Liver (tissue), 9 donors: ENCODE measurements around the gene RANBP3. TPM values are rescaled to one million over a fixed set of nuclear protein-coding genes. Genes with fewer than 3 reads are reported as not detected.

Experiments
- DNase-seq: peaks from one replicate; pipeline ENCODE4 v3.0.0-alpha.2; 2017; ENCODE audit warnings: low spot score
- H3K27ac ChIP-seq, 2 donors: one replicate each; pipeline ENCODE4 v1.7.0; 2013; ENCODE audit warnings: inconsistent platforms in 2 of 2, low read length in 2 of 2, control low read depth in 1 of 2, low read depth in 1 of 2, mild to moderate bottlenecking in 1 of 2
- H3K27me3 ChIP-seq, 4 donors: one replicate each; pipeline versions ENCODE4 v1.6.1 to v1.7.0; 2013; ENCODE audit warnings: low read length in 3 of 4, inconsistent platforms in 1 of 4, mild to moderate bottlenecking in 1 of 4, moderate library complexity in 1 of 4; ENCODE audit not compliant: control insufficient read depth in 4 of 4, insufficient read depth in 4 of 4
- H3K36me3 ChIP-seq, 4 donors: one replicate each; pipeline versions ENCODE4 v1.6.1 to v1.7.0; 2013; ENCODE audit warnings: low read length in 3 of 4, mild to moderate bottlenecking in 3 of 4, low read depth in 1 of 4, moderate library complexity in 1 of 4; ENCODE audit not compliant: control insufficient read depth in 4 of 4, insufficient read depth in 3 of 4
- H3K4me1 ChIP-seq, 4 donors: one replicate each; pipeline versions ENCODE4 v1.6.1 to v1.7.0; 2013; ENCODE audit warnings: low read length in 3 of 4, mild to moderate bottlenecking in 3 of 4, moderate library complexity in 1 of 4; ENCODE audit not compliant: control insufficient read depth in 4 of 4, insufficient read depth in 4 of 4
- H3K4me3 ChIP-seq, 3 donors: one replicate each; pipeline versions ENCODE4 v1.6.1 to v1.7.0; 2013; ENCODE audit warnings: low read length in 3 of 3, control low read depth in 1 of 3, low read depth in 1 of 3, mild to moderate bottlenecking in 1 of 3
- H3K9ac ChIP-seq, 2 donors: one replicate each; pipeline ENCODE4 v1.7.0; 2013; ENCODE audit warnings: low read length in 2 of 2, mild to moderate bottlenecking in 2 of 2, moderate library complexity in 2 of 2, control low read depth in 1 of 2, low read depth in 1 of 2
- H3K9me3 ChIP-seq, 4 donors: one replicate each; pipeline versions ENCODE4 v1.6.1 to v1.7.0; 2013; ENCODE audit warnings: low read length in 3 of 4; ENCODE audit not compliant: control insufficient read depth in 4 of 4
- EGR1 ChIP-seq, 2 donors: IDR thresholded peaks; 2 replicates each; pipeline ENCODE4 v1.6.1; 2016 to 2018; ENCODE audit warnings: antibody characterized with exemption in 2 of 2, low read depth in 2 of 2
- FOXA1 ChIP-seq: IDR thresholded peaks from 2 replicates; pipeline ENCODE4 v1.6.1; 2016; ENCODE audit warnings: antibody characterized with exemption
- FOXA2 ChIP-seq: IDR thresholded peaks from 2 replicates; pipeline ENCODE4 v1.6.1; 2016; ENCODE audit warnings: antibody characterized with exemption
- HNF4A ChIP-seq, 2 donors: conservative IDR thresholded peaks; 2 replicates each; pipeline ENCODE4 v1.6.1; 2016; ENCODE audit warnings: antibody characterized with exemption in 2 of 2, mild to moderate bottlenecking in 2 of 2
- HNF4G ChIP-seq: IDR thresholded peaks from 2 replicates; pipeline ENCODE4 v1.6.1; 2016; ENCODE audit warnings: antibody characterized with exemption
- JUND ChIP-seq, 2 donors: IDR thresholded peaks; 2 replicates each; pipeline ENCODE4 v1.6.1; 2016; ENCODE audit warnings: antibody characterized with exemption in 2 of 2
- NR2F2 ChIP-seq: IDR thresholded peaks from 2 replicates; pipeline ENCODE4 v1.6.1; 2016; ENCODE audit warnings: antibody characterized with exemption
- RAD21 ChIP-seq, 2 donors: IDR thresholded peaks; 2 replicates each; pipeline ENCODE4 v1.6.1; 2016; ENCODE audit warnings: antibody characterized with exemption in 2 of 2, mild to moderate bottlenecking in 2 of 2
- RXRA ChIP-seq, 2 donors: IDR thresholded peaks; 2 replicates each; pipeline ENCODE4 v1.6.1; 2017 to 2018; ENCODE audit warnings: antibody characterized with exemption in 2 of 2, mild to moderate bottlenecking in 1 of 2
- SP1 ChIP-seq: IDR thresholded peaks from 2 replicates; pipeline ENCODE4 v1.6.1; 2018; ENCODE audit warnings: antibody characterized with exemption, mild to moderate bottlenecking
- TAF1 ChIP-seq: conservative IDR thresholded peaks from 2 replicates; pipeline ENCODE4 v1.6.1; 2016; ENCODE audit warnings: antibody characterized with exemption, mild to moderate bottlenecking
- YY1 ChIP-seq: IDR thresholded peaks from 2 replicates; pipeline ENCODE4 v1.6.1; 2016; ENCODE audit warnings: antibody characterized with exemption, mild to moderate bottlenecking
- WGBS: extraction: QIAGEN DNeasy Blood & Tissue Kit; methylation state at CpG from one replicate; pipeline ENCODE4 v1.1.7; 2013; 5-methylcytosine and 5-hydroxymethylcytosine counted together
- polyA plus RNA-seq, 2 donors: library from polyadenylated mRNA; stranded (reverse) in 1 of 2; unstranded in 1 of 2; fragments of 200-250 nt in 1 of 2; fragments of >200 nt in 1 of 2; fragmentation: Nextera tagmentation in 1 of 2; extraction: Ambion mirVana in 1 of 2; gene quantifications; one replicate each; pipeline versions ENCODE4 v1.2.1 to v1.2.3, GENCODE V29; 2013 to 2015
- total RNA-seq, 2 donors: library from RNA; depleted of rRNA; stranded (reverse); fragments of >200 nt; gene quantifications; one replicate each; pipeline ENCODE4 v1.2.3, GENCODE V29; 2014
- TF ChIP-seq, protein P1 (sequence below): IDR thresholded peaks from 2 replicates; pipeline ENCODE4 v1.6.1; 2016; ENCODE audit warnings: antibody characterized with exemption
- TF ChIP-seq, protein P2 (sequence below): IDR thresholded peaks from 2 replicates; pipeline ENCODE4 v1.6.1; 2016; ENCODE audit warnings: antibody characterized with exemption, mild to moderate bottlenecking
- TF ChIP-seq, protein P3 (sequence below): IDR thresholded peaks from 2 replicates; pipeline ENCODE4 v1.6.1; 2016; ENCODE audit warnings: antibody characterized with exemption
- TF ChIP-seq, protein P4 (sequence below): fragments of 150-350 bp; IDR thresholded peaks from 2 replicates; pipeline ENCODE4 v1.5.1; 2017; ENCODE audit warnings: improper control_type of control experiment, low read depth, low read length; ENCODE audit not compliant: missing input control
- TF ChIP-seq, protein P5 (sequence below): IDR thresholded peaks from 2 replicates; pipeline ENCODE4 v1.6.1; 2016; ENCODE audit warnings: antibody characterized with exemption
- donor health status: healthy.
- donor health status: healthy.
- donor health status: healthy.
- donor health status: healthy.
- donor health status: healthy.

Gene RANBP3
- total and polyA plus RNA-seq, 4 donors: 10.0 to 23.3 (median 20.7) TPM

DNA sequence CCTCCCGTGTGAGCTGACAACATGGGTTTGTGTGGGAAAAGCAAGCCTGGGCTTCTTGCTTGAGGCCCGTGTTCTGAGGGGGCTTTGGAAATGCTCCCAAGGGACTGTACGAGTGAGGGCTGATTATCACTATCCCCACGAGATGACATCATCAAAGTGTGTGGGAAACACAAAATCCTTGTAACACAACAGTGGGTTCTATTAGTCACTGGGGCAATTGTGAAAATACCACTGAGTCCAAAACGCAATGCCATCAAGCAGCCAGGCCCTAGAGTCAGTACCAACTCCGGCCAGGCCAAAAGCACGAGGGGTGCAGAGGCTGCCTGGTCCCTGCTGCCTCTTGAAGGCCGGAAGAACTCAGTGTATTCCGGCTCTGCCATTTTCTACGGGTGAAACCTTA is 34.3 kb downstream of the RANBP3 start:
- H3K9me3 ChIP-seq: no peaks in the 10 kb centered on the region
- no peak overlapping the region for H3K4me3 ChIP-seq
- TF ChIP-seq EGR1 (IDR thresholded peaks at IDR 0.05; ENCODE audit: low read depth in 2 of 2) (no peak), SP1 (no peak), FOXA1 (no peak), HNF4A (conservative IDR thresholded peaks at IDR 0.05) (no peak), FOXA2 (no peak), HNF4G (no peak), RAD21 (IDR thresholded peaks at IDR 0.05) (no peak), TAF1 (no peak), JUND (IDR thresholded peaks at IDR 0.05) (no peak), NR2F2 (no peak), RXRA (IDR thresholded peaks at IDR 0.05) (no peak), YY1 (no peak)
- TF ChIP-seq, protein P1, sequence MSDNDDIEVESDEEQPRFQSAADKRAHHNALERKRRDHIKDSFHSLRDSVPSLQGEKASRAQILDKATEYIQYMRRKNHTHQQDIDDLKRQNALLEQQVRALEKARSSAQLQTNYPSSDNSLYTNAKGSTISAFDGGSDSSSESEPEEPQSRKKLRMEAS: no peak
- TF ChIP-seq, protein P2, sequence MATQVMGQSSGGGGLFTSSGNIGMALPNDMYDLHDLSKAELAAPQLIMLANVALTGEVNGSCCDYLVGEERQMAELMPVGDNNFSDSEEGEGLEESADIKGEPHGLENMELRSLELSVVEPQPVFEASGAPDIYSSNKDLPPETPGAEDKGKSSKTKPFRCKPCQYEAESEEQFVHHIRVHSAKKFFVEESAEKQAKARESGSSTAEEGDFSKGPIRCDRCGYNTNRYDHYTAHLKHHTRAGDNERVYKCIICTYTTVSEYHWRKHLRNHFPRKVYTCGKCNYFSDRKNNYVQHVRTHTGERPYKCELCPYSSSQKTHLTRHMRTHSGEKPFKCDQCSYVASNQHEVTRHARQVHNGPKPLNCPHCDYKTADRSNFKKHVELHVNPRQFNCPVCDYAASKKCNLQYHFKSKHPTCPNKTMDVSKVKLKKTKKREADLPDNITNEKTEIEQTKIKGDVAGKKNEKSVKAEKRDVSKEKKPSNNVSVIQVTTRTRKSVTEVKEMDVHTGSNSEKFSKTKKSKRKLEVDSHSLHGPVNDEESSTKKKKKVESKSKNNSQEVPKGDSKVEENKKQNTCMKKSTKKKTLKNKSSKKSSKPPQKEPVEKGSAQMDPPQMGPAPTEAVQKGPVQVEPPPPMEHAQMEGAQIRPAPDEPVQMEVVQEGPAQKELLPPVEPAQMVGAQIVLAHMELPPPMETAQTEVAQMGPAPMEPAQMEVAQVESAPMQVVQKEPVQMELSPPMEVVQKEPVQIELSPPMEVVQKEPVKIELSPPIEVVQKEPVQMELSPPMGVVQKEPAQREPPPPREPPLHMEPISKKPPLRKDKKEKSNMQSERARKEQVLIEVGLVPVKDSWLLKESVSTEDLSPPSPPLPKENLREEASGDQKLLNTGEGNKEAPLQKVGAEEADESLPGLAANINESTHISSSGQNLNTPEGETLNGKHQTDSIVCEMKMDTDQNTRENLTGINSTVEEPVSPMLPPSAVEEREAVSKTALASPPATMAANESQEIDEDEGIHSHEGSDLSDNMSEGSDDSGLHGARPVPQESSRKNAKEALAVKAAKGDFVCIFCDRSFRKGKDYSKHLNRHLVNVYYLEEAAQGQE: no peak
- TF ChIP-seq, protein P3, sequence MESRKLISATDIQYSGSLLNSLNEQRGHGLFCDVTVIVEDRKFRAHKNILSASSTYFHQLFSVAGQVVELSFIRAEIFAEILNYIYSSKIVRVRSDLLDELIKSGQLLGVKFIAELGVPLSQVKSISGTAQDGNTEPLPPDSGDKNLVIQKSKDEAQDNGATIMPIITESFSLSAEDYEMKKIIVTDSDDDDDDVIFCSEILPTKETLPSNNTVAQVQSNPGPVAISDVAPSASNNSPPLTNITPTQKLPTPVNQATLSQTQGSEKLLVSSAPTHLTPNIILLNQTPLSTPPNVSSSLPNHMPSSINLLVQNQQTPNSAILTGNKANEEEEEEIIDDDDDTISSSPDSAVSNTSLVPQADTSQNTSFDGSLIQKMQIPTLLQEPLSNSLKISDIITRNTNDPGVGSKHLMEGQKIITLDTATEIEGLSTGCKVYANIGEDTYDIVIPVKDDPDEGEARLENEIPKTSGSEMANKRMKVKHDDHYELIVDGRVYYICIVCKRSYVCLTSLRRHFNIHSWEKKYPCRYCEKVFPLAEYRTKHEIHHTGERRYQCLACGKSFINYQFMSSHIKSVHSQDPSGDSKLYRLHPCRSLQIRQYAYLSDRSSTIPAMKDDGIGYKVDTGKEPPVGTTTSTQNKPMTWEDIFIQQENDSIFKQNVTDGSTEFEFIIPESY: no peak
- TF ChIP-seq, protein P4, sequence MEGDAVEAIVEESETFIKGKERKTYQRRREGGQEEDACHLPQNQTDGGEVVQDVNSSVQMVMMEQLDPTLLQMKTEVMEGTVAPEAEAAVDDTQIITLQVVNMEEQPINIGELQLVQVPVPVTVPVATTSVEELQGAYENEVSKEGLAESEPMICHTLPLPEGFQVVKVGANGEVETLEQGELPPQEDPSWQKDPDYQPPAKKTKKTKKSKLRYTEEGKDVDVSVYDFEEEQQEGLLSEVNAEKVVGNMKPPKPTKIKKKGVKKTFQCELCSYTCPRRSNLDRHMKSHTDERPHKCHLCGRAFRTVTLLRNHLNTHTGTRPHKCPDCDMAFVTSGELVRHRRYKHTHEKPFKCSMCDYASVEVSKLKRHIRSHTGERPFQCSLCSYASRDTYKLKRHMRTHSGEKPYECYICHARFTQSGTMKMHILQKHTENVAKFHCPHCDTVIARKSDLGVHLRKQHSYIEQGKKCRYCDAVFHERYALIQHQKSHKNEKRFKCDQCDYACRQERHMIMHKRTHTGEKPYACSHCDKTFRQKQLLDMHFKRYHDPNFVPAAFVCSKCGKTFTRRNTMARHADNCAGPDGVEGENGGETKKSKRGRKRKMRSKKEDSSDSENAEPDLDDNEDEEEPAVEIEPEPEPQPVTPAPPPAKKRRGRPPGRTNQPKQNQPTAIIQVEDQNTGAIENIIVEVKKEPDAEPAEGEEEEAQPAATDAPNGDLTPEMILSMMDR: no peak
- TF ChIP-seq, protein P5, sequence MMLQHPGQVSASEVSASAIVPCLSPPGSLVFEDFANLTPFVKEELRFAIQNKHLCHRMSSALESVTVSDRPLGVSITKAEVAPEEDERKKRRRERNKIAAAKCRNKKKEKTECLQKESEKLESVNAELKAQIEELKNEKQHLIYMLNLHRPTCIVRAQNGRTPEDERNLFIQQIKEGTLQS: no peak
- peaks cover 1 to 19% (median 12%) of the 10 kb centered on the region in 4 donors for H3K4me1 ChIP-seq
- no peak overlapping the region for H3K27ac ChIP-seq
- peaks cover 3 to 18% (median 6%) of the 10 kb centered on the region in 4 donors for H3K36me3 ChIP-seq
- WGBS: 83% methylated on average over 10 of the region's 10 CpGs
- DNase-seq: no peak
- H3K27me3 ChIP-seq: no peaks in the 10 kb centered on the region
- H3K9ac ChIP-seq: no peak overlapping the region

DNA sequence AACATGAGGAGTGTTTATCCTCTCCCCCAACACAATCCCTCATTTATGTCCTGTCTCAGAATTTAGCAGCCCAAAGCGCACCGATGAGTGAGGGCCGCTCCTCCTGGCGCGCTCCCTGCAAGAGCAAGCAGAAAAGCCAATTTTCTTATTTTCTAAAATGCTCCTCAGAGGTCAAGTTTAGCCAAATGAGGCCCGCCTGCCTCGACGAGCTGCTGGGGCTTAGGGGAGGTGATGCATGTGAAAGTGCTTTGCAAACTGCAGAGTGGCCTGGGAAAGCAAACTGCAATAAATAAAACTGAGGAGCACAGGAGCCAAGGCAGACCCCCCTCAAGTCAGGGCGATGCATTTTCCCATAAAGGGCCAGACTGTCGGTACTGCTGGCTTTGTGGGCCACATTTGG is 34.9 kb downstream of the RANBP3 start:
- no peak for DNase-seq
- Histone ChIP-seq H3K27ac (no peak overlapping the region), H3K27me3 (no peaks in the 10 kb centered on the region), H3K4me1 (peaks cover 0 to 17% (median 10%) of the 10 kb centered on the region in 4 donors), H3K36me3 (peaks cover 3 to 18% (median 6%) of the 10 kb centered on the region in 4 donors), H3K9ac (no peak overlapping the region), H3K4me3 (no peak overlapping the region), H3K9me3 (no peaks in the 10 kb centered on the region)
- TF ChIP-seq HNF4A (conservative IDR thresholded peaks at IDR 0.05) (no peak), RXRA (IDR thresholded peaks at IDR 0.05) (no peak), JUND (IDR thresholded peaks at IDR 0.05) (no peak), EGR1 (IDR thresholded peaks at IDR 0.05; ENCODE audit: low read depth in 2 of 2) (no peak), YY1 (no peak), FOXA2 (no peak), SP1 (no peak)
- TF ChIP-seq, protein P4: no peak
- TF ChIP-seq, protein P2: no peak
- WGBS: 90% methylated on average over 10 of the region's 10 CpGs
